ENCODE measurements around the gene FLAD1. TPM values are rescaled to one million over a fixed set of nuclear protein-coding genes. Genes with fewer than 3 reads are reported as not detected.
A peak's percentile ranks its signal among the peaks of the same experiment; 100 is the strongest.

Gene FLAD1
- total RNA-seq, 1 experiment from 2014 or later, result 58.4 TPM

DNA sequence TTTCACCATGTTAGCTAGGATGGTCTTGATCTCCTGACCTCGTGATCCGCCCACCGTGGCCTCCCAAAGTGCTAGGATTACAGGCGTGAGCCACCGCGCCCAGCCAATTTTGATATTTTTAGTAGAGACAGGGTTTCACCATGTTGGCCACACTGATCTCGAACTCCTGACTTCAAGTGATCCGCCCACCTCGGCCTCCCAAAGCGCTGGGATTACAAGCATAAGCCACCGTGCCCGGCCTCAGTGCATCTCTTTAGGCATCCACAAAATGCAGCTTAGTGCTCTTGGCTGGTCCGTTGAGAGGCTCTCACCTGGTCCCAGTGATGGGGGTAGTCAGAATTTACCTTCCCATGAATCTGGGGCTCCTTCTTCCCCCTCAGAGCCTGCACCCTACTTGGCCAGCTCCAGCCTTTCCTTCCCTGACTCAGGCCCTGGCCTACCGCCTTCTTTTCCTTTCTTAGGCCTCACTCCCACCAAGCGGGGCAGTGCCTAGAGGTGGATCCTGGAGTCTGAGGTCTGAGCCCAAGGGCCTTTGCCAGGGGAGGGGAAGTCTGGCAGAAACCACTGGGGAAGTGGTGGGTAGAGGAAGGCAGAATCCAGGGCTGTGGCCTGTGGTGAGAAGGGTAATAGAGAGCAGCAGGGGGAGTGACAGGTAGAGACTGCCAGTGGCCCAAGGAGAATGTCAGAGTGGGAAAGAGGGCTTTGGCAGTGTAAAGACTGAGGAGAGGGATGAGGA lies 14.0 kb downstream of the FLAD1 start (continued):
- TF ChIP-seq, protein P1, sequence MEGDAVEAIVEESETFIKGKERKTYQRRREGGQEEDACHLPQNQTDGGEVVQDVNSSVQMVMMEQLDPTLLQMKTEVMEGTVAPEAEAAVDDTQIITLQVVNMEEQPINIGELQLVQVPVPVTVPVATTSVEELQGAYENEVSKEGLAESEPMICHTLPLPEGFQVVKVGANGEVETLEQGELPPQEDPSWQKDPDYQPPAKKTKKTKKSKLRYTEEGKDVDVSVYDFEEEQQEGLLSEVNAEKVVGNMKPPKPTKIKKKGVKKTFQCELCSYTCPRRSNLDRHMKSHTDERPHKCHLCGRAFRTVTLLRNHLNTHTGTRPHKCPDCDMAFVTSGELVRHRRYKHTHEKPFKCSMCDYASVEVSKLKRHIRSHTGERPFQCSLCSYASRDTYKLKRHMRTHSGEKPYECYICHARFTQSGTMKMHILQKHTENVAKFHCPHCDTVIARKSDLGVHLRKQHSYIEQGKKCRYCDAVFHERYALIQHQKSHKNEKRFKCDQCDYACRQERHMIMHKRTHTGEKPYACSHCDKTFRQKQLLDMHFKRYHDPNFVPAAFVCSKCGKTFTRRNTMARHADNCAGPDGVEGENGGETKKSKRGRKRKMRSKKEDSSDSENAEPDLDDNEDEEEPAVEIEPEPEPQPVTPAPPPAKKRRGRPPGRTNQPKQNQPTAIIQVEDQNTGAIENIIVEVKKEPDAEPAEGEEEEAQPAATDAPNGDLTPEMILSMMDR (IDR thresholded peaks at IDR 0.05 in 2 of 3, conservative IDR thresholded peaks at IDR 0.05 in 1 of 3; ENCODE audit: borderline replicate concordance in 1 of 3, insufficient read depth in 1 of 3, low read depth in 2 of 3, low read length in 2 of 3), result no peak
- no peak for TF ChIP-seq POLR2A (IDR thresholded peaks at IDR 0.05; ENCODE audit: borderline replicate concordance, extremely low read depth, insufficient read depth, insufficient read length)
- no peak for TF ChIP-seq SRF (IDR thresholded peaks at IDR 0.05; ENCODE audit: low read depth)
- TF ChIP-seq FOSL1 (IDR thresholded peaks at IDR 0.05; ENCODE audit: low read depth), result no peak
- no peak for TF ChIP-seq TCF7L2 (IDR thresholded peaks at IDR 0.05; ENCODE audit: borderline replicate concordance, extremely low read depth, insufficient read depth, insufficient read length)
- TF ChIP-seq POLR2AphosphoS5 (IDR thresholded peaks at IDR 0.05; ENCODE audit: low read depth, low read length), result no peak
- TF ChIP-seq MAX (IDR thresholded peaks at IDR 0.05), result no peak
- no peak for TF ChIP-seq SIN3A (IDR thresholded peaks at IDR 0.05; ENCODE audit: low read depth)
- no peak for TF ChIP-seq EGR1 (IDR thresholded peaks at IDR 0.05; ENCODE audit: low read depth)

GRCh38 chr1:154998201-154998780 lies 15.1 kb downstream of the FLAD1 start:
- Histone ChIP-seq H3K4me2 (ENCODE audit: low read length) (peak overlapping the region; percentile 96), H3K79me2 (ENCODE audit: insufficient read depth, low read length) (peaks cover 7% of the 10 kb centered on the region), H3K4me3 (replicated peaks in 1 of 2; ENCODE audit: low read depth in 1 of 2, low read length in 2 of 2) (no peak overlapping the region)

More at GRCh38 chr1:154998201-154998780, 15.1 kb downstream of the FLAD1 start:
- BruUV-seq (replicated peaks), result no TSS peak
- ChIA-PET POLR2A (interaction anchor here (0.9 to 2.5 kb wide), 3 partner anchors 25 to 47 kb away, joined by 6 to 22 read pairs (median 9); partner anchors contain the start of gene SHC1), CTCF (interaction anchor here (1.0 to 2.6 kb wide), 13 partner anchors 10 to 88 kb away, joined by 3 to 25 read pairs (median 7); partner anchors contain the start of genes ADAM15, FLAD1, PBXIP1 and PYGO2), RAD21 (ENCODE audit: low non-redundant PET in 1 of 2, low total read pairs in 2 of 2, uncharacterized antibody in 2 of 2, unreplicated experiment in 2 of 2) (interaction anchor here in 1 of 2 experiments (1.7 kb wide), 1 partner anchor 37 kb away, joined by 5 read pairs; the partner anchor contains the start of gene PYGO2)
- TF ChIP-seq, protein P1 (IDR thresholded peaks at IDR 0.05 in 2 of 3, conservative IDR thresholded peaks at IDR 0.05 in 1 of 3; ENCODE audit: borderline replicate concordance in 1 of 3, insufficient read depth in 1 of 3, low read depth in 2 of 3, low read length in 2 of 3), result peak in 2 of 3 experiments; percentile 22 to 29; a peak in 1 of 6 replicates
- TF ChIP-seq ZFX (IDR thresholded peaks at IDR 0.05), result no peak
- H3K9me3 ChIP-seq (ENCODE audit: control insufficient read depth in 1 of 2, insufficient read depth in 1 of 2, low read depth in 1 of 2, low read length in 2 of 2), result no peaks in the 10 kb centered on the region
- no peaks in the 10 kb centered on the region for H3K27me3 ChIP-seq (ENCODE audit: insufficient read depth, low read length)
- DNase-seq (ENCODE audit: low read depth, low spot score) (no peak), ATAC-seq (no peak)
- H3K4me1 ChIP-seq (ENCODE audit: control insufficient read depth in 1 of 2, insufficient read depth in 2 of 2, low read length in 2 of 2), result peaks cover 28 to 66% of the 10 kb centered on the region in 2 experiments
- H3K27ac ChIP-seq (ENCODE audit: low read depth, low read length), result peak overlapping the region; percentile 99
- intact Hi-C loops (cut with micrococcal nuclease), result loop anchor here (2.0 to 5.0 kb wide), 2 partner anchors 36 to 439 kb away; partner anchors contain the start of genes PYGO2 and UBE2Q1
- no peaks in the 10 kb centered on the region for H4K20me1 ChIP-seq (ENCODE audit: insufficient read depth)
- H2AFZ ChIP-seq (ENCODE audit: low read depth, low read length, poor library complexity, severe bottlenecking), result no peak overlapping the region
- no peaks in the 10 kb centered on the region for H3K36me3 ChIP-seq (ENCODE audit: control insufficient read depth in 1 of 2, insufficient read depth in 2 of 2, low read length in 2 of 2)
- no peak overlapping the region for H3K9ac ChIP-seq (ENCODE audit: low read length)
- H3K9me2 ChIP-seq (ENCODE audit: insufficient read depth), result no peaks in the 10 kb centered on the region

Measured in HCT116 (cell line).